HL-60 (cell line): ENCODE measurements around the gene HPCAL1.

Experiments
- POLR2AphosphoS5 ChIP-seq: IDR thresholded peaks from 2 replicates; pipeline ENCODE4 v1.6.1; 2012; ENCODE audit warnings: low read depth
- TF ChIP-seq, protein P1 (sequence below): IDR thresholded peaks from one replicate; pipeline ENCODE4 v1.5.1; 2011; ENCODE audit warnings: low read length, control low read depth, inconsistent platforms; ENCODE audit not compliant: insufficient read depth
- TF ChIP-seq, protein P2 (sequence below): IDR thresholded peaks from 2 replicates; pipeline ENCODE4 v1.6.1; 2012; ENCODE audit warnings: low read depth; ENCODE audit not compliant: insufficient replicate concordance

DNA sequence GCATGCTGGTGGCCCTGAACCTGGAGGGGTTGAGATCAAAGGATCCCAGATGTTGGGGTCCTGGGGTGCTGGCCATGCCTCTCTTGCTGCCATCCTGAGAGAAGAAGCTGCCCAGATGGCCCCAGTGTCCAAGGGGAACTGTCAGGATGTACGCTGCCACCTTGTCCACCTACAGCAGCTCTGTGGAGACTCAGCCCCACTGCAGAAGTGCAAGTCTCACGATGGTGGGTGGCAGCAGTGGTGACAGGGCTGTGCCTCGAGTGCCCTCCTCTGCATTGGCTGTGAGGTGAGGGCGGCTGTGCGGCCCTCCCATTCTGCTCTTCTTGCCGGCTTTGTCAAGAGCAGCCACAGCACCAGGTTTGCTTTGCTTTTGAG lies 120.7 kb downstream of the HPCAL1 start:
- TF ChIP-seq, protein P1, sequence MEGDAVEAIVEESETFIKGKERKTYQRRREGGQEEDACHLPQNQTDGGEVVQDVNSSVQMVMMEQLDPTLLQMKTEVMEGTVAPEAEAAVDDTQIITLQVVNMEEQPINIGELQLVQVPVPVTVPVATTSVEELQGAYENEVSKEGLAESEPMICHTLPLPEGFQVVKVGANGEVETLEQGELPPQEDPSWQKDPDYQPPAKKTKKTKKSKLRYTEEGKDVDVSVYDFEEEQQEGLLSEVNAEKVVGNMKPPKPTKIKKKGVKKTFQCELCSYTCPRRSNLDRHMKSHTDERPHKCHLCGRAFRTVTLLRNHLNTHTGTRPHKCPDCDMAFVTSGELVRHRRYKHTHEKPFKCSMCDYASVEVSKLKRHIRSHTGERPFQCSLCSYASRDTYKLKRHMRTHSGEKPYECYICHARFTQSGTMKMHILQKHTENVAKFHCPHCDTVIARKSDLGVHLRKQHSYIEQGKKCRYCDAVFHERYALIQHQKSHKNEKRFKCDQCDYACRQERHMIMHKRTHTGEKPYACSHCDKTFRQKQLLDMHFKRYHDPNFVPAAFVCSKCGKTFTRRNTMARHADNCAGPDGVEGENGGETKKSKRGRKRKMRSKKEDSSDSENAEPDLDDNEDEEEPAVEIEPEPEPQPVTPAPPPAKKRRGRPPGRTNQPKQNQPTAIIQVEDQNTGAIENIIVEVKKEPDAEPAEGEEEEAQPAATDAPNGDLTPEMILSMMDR, result no peak
- TF ChIP-seq POLR2AphosphoS5, result no peak
- TF ChIP-seq, protein P2, sequence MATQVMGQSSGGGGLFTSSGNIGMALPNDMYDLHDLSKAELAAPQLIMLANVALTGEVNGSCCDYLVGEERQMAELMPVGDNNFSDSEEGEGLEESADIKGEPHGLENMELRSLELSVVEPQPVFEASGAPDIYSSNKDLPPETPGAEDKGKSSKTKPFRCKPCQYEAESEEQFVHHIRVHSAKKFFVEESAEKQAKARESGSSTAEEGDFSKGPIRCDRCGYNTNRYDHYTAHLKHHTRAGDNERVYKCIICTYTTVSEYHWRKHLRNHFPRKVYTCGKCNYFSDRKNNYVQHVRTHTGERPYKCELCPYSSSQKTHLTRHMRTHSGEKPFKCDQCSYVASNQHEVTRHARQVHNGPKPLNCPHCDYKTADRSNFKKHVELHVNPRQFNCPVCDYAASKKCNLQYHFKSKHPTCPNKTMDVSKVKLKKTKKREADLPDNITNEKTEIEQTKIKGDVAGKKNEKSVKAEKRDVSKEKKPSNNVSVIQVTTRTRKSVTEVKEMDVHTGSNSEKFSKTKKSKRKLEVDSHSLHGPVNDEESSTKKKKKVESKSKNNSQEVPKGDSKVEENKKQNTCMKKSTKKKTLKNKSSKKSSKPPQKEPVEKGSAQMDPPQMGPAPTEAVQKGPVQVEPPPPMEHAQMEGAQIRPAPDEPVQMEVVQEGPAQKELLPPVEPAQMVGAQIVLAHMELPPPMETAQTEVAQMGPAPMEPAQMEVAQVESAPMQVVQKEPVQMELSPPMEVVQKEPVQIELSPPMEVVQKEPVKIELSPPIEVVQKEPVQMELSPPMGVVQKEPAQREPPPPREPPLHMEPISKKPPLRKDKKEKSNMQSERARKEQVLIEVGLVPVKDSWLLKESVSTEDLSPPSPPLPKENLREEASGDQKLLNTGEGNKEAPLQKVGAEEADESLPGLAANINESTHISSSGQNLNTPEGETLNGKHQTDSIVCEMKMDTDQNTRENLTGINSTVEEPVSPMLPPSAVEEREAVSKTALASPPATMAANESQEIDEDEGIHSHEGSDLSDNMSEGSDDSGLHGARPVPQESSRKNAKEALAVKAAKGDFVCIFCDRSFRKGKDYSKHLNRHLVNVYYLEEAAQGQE, result no peak
